Cardiac muscle cell (in vitro differentiated cells and primary cell): ENCODE results near the gene ANO10. TPM values are rescaled to one million over a fixed set of nuclear protein-coding genes. Genes with fewer than 3 reads are reported as not detected.

Source experiments
- DNase-seq, 2 donors: peaks; one replicate each; pipeline versions ENCODE4 v3.0.0 to v3.0.0-alpha.2; 2010 to 2017; ENCODE audit warnings: low read depth in 1 of 2, low spot score in 1 of 2
- H3K27ac ChIP-seq: fragments of 200-600 bp; sonication (generic); 2 replicates; pipeline ENCODE4 v1.5.1; 2016
- H3K27me3 ChIP-seq: fragments of 200-600 bp; sonication (generic); 2 replicates; pipeline ENCODE4 v1.6.0; 2016; ENCODE audit warnings: control low read depth
- H3K36me3 ChIP-seq: fragments of 200-600 bp; sonication (generic); 2 replicates; pipeline ENCODE4 v1.5.1; 2016; ENCODE audit warnings: control low read depth
- H3K4me1 ChIP-seq: fragments of 200-600 bp; sonication (generic); 2 replicates; pipeline ENCODE4 v1.8.1; 2017; ENCODE audit warnings: low read depth, mild to moderate bottlenecking, mixed run types
- H3K4me3 ChIP-seq: fragments of 200-600 bp; sonication (generic); 2 replicates; pipeline ENCODE4 v1.5.1; 2016; ENCODE audit warnings: mild to moderate bottlenecking
- H3K9me3 ChIP-seq: fragments of 200-600 bp; sonication (generic); 2 replicates; pipeline ENCODE4 v1.5.1; 2017; ENCODE audit warnings: low read depth, mild to moderate bottlenecking, control low read depth
- CTCF ChIP-seq: IDR thresholded peaks from 2 replicates; pipeline ENCODE4 v1.5.1; 2012; ENCODE audit warnings: low read depth, mild to moderate bottlenecking, low read length
- polyA plus RNA-seq: library from polyadenylated mRNA; unstranded; fragments of >200 nt; fragmentation: Nextera tagmentation; extraction: Ambion mirVana; gene quantifications from 2 replicates; pipeline ENCODE4 v1.2.1, GENCODE V29; 2016
- total RNA-seq: library from RNA; depleted of rRNA; stranded (reverse); fragments of >200 nt; gene quantifications from 2 replicates; pipeline ENCODE4 v1.2.3, GENCODE V29; 2016

ANO10 gene
- total and polyA plus RNA-seq, 2 experiments from 2014 or later: 15.0 to 36.6 TPM

DNA sequence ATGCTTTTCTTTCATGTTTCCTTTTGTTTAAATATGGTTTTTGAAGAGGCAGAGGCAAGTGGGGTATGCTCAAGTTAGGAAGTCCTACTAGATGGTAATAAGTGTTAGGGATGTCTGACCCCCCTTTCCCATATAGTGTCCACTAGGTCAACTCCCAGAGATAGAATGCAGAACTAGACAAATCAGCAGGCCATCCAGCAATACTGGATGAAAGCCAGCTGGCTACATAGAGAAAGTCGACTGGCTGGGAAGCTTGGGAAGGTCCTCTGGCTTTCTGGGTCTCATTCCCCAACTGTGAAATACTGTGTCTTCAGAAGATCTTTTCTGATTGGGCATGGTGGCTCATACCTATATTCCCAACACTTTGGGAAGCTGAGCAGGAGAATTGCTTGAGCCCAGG lies 221.6 kb downstream of the ANO10 start:
- no peaks in the 10 kb centered on the region for H3K4me1 ChIP-seq
- H3K4me3 ChIP-seq: no peak overlapping the region
- no peaks in the 10 kb centered on the region for H3K36me3 ChIP-seq
- H3K9me3 ChIP-seq: no peaks in the 10 kb centered on the region
- TF ChIP-seq CTCF: no peak
- no peak overlapping the region for H3K27ac ChIP-seq
- no peaks in the 10 kb centered on the region for H3K27me3 ChIP-seq
- DNase-seq: peak in 1 of 2 donors; percentile 11

DNA sequence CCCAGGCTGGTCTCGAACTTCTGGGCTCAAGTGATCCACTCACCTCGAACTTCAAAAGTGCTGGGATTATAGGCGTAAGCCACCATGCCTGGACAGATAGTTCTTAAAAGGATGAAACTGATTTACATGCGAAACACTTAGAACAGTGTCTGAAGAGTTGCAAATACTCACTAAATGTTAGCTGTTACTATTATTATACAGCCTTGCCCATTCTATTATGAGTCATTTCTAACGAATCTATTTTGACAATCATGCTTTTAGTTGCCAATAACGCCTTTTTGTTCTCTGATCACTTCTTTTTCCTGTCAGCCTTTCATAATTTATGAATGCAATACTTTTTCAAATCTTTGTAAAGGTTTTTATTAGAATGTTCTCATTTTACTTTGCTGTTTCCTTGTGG lies 222.8 kb downstream of the ANO10 start:
- Histone ChIP-seq H3K27ac (no peak overlapping the region), H3K4me3 (no peak overlapping the region), H3K9me3 (no peaks in the 10 kb centered on the region), H3K36me3 (no peaks in the 10 kb centered on the region), H3K27me3 (no peaks in the 10 kb centered on the region), H3K4me1 (no peaks in the 10 kb centered on the region)
- TF ChIP-seq CTCF: no peak
- no peak for DNase-seq

- no peak overlapping the region for H3K27ac ChIP-seq
- H3K4me3 ChIP-seq: no peak overlapping the region
- no peaks in the 10 kb centered on the region for H3K36me3 ChIP-seq
- no peak for TF ChIP-seq CTCF
- peak in 1 of 2 donors; percentile 87 for DNase-seq
- H3K9me3 ChIP-seq: no peaks in the 10 kb centered on the region
- H3K27me3 ChIP-seq: no peaks in the 10 kb centered on the region
- no peaks in the 10 kb centered on the region for H3K4me1 ChIP-seq
Observed at GRCh38 chr3:43394041-43394554, 227.7 kb downstream of the ANO10 start.

DNA sequence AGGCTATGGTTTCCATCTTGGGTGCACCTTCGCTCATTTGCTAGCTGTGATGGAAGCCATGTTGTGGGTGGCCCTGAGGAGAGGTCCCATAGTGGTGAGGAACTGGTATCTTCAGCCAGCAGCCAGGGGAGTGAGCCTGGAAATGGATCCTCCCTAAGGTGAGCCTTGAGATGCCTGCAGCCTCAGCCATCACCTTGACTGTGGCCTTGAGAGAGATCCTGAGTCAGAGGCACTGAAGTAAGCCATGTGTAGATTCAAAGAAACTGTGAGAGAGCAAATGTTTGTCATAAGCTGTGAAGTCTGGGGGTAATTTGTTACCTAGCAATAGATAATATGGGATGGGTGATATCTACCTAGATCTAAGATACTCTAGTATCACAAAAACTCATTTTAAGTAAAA lies 230.2 kb downstream of the ANO10 start:
- no peak overlapping the region for H3K27ac ChIP-seq
- H3K9me3 ChIP-seq: no peaks in the 10 kb centered on the region
- no peak overlapping the region for H3K4me3 ChIP-seq
- H3K36me3 ChIP-seq: no peaks in the 10 kb centered on the region
- no peak for DNase-seq
- no peaks in the 10 kb centered on the region for H3K4me1 ChIP-seq
- no peaks in the 10 kb centered on the region for H3K27me3 ChIP-seq
- no peak for TF ChIP-seq CTCF

DNA sequence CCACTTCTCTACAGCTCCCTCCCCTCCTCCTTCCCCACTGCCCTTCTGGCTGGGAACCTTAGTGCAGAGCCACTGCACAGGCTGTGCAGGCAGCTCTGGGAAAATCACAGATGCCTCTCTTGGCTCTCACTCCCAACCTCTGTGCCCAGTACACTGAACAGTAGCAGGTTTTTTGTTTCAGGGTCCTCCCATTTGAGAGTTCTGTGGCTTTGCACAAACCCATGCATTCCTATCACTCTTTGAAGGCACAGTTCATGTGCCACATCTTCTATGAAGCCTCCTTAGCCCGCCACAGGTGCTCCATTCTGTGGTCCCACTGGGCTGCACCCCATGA lies 231.6 kb downstream of the ANO10 start:
- DNase-seq: peak in 1 of 2 donors; percentile 11
- no peak overlapping the region for H3K27ac ChIP-seq
- no peaks in the 10 kb centered on the region for H3K36me3 ChIP-seq
- no peaks in the 10 kb centered on the region for H3K4me1 ChIP-seq
- TF ChIP-seq CTCF: no peak
- no peak overlapping the region for H3K4me3 ChIP-seq
- H3K27me3 ChIP-seq: no peaks in the 10 kb centered on the region
- H3K9me3 ChIP-seq: no peaks in the 10 kb centered on the region
